K562 (cell line): ENCODE data around the gene MGAT4C. TPM values are rescaled to one million over a fixed set of nuclear protein-coding genes. Genes with fewer than 3 reads are reported as not detected.

Experiments
- ATAC-seq: fragments of 200-7000 bp; cut with Tn5 transposase; 3 replicates; pipeline ENCODE4 v1.9.1; 2020; ENCODE audit warnings: moderate library complexity
- BruUV-seq: library from RNA; stranded (reverse); fragments of 400-500 nt; replicated peaks from 2 replicates; lab custom pipeline; 2021; lab: Mats Ljungman, UMichigan
- CTCF ChIA-PET: fragments of 300-600 bp; formaldehyde crosslinking; extraction: SDS; loops from one replicate; lab custom pipeline; 2021; ENCODE audit warnings: low intra/inter-chr PET ratio; lab: Yijun Ruan, JAX
- POLR2A ChIA-PET: fragments of 300-600, 350-650 bp; sonication (Branson Sonifier 250); formaldehyde crosslinking; extraction: SDS; loops from one replicate; lab custom pipeline; 2021; ENCODE audit warnings: antibody characterized with exemption, inconsistent platforms; lab: Yijun Ruan, JAX
- DNase-seq, 4 experiments: peaks; one replicate each; pipeline versions ENCODE4 v3.0.0 to v3.0.0-alpha.2; 2011 to 2018; ENCODE audit warnings: low spot score in 3 of 4, mixed read lengths in 3 of 4; ENCODE audit errors: extremely low read depth in 1 of 4
- FAIRE-seq: peaks from 2 replicates; lab custom pipeline; 2011; peaks lifted over from hg19 to GRCh38; lab: Jason Lieb, UNC
- H2AFZ ChIP-seq: 2 replicates; pipeline ENCODE4 v1.6.0; 2011; ENCODE audit warnings: low read depth, low read length, control low read depth, inconsistent platforms
- H3K27ac ChIP-seq: fragments of 200-600 bp; 3 replicates; pipeline ENCODE4 v1.8.0; 2011; ENCODE audit warnings: low read depth, mild to moderate bottlenecking, control low read depth, inconsistent platforms, low read length, moderate library complexity, mixed read lengths; ENCODE audit errors: extremely low read depth
- H3K27me3 ChIP-seq, 2 experiments: fragments of 300-600 bp in 1 of 2; 2 replicates in 1 of 2; 3 replicates in 1 of 2; pipeline versions ENCODE4 v1.6.0 to v1.8.0; 2011; ENCODE audit warnings: inconsistent platforms in 2 of 2, low read length in 2 of 2, mild to moderate bottlenecking in 1 of 2, mixed read lengths in 1 of 2, moderate library complexity in 1 of 2; ENCODE audit not compliant: control insufficient read depth in 2 of 2, insufficient read depth in 2 of 2
- H3K36me3 ChIP-seq: fragments of 300-600 bp; 3 replicates; pipeline ENCODE4 v1.8.0; 2011; ENCODE audit warnings: mild to moderate bottlenecking, low read length, inconsistent platforms; ENCODE audit not compliant: control insufficient read depth, insufficient read depth
- H3K4me1 ChIP-seq, 2 experiments: fragments of 200-600 bp in 1 of 2; replicated peaks in 1 of 2; 2 replicates in 1 of 2; 3 replicates in 1 of 2; pipeline versions ENCODE4 v1.5.1 to v1.8.0; 2011; ENCODE audit warnings: inconsistent platforms in 2 of 2, low read length in 2 of 2, mild to moderate bottlenecking in 1 of 2, mixed read lengths in 1 of 2, moderate library complexity in 1 of 2; ENCODE audit not compliant: control insufficient read depth in 2 of 2, insufficient read depth in 2 of 2
- H3K4me2 ChIP-seq: 2 replicates; pipeline ENCODE4 v1.6.1; 2011; ENCODE audit warnings: low read length, control low read depth, inconsistent platforms, mixed read lengths; ENCODE audit not compliant: insufficient read depth
- H3K4me3 ChIP-seq: fragments of 200-600 bp; sonication (generic), shearing (Covaris generic); 2 replicates; pipeline ENCODE4 v1.5.1; 2016; ENCODE audit warnings: control low read depth, inconsistent platforms
- H3K79me2 ChIP-seq: fragments of 200-600 bp; 3 replicates; pipeline ENCODE4 v1.8.0; 2011; ENCODE audit warnings: low read length, inconsistent platforms; ENCODE audit not compliant: control insufficient read depth, insufficient read depth
- H3K9ac ChIP-seq, 2 experiments: 2 replicates each; pipeline versions ENCODE4 v1.6.0 to v1.6.1; 2011; ENCODE audit warnings: low read depth in 2 of 2, low read length in 2 of 2, control low read depth in 1 of 2, inconsistent platforms in 1 of 2, mild to moderate bottlenecking in 1 of 2, mixed read lengths in 1 of 2; ENCODE audit not compliant: insufficient read depth in 1 of 2
- H3K9me1 ChIP-seq: one replicate; pipeline ENCODE4 v1.6.0; 2011; ENCODE audit warnings: inconsistent platforms, mild to moderate bottlenecking, low read length, moderate library complexity; ENCODE audit not compliant: control insufficient read depth, insufficient read depth
- H3K9me3 ChIP-seq: replicated peaks from 2 replicates; pipeline ENCODE4 v1.5.1; 2011; ENCODE audit warnings: low read depth, low read length, inconsistent platforms; ENCODE audit not compliant: control insufficient read depth, insufficient read depth
- H4K20me1 ChIP-seq: replicated peaks from 2 replicates; pipeline ENCODE4 v1.6.1; 2011; ENCODE audit warnings: low read length, inconsistent platforms, mixed read lengths; ENCODE audit not compliant: control insufficient read depth, insufficient read depth
- GABPA ChIP-seq: fragments of 200-800 bp; sonication (Bioruptor generic); conservative IDR thresholded peaks from 2 replicates; pipeline ENCODE4 v1.6.1; 2016; ENCODE audit warnings: low read depth, missing genetic modification characterization, missing compliant biosample characterization
- KDM1A ChIP-seq, 2 experiments: fragments of 450-650 bp; IDR thresholded peaks; 2 replicates each; pipeline ENCODE4 v1.6.1; 2016; ENCODE audit warnings: mild to moderate bottlenecking in 2 of 2
- MBD2 ChIP-seq: sonication (generic); IDR thresholded peaks from 2 replicates; pipeline ENCODE4 v1.6.1; 2016; ENCODE audit warnings: low read depth, borderline replicate concordance
- NFE2L1 ChIP-seq: fragments of 450-650 bp; IDR thresholded peaks from 2 replicates; pipeline ENCODE4 v1.6.1; 2016; ENCODE audit warnings: missing genetic modification characterization, low read depth, mild to moderate bottlenecking, missing compliant biosample characterization, moderate library complexity, borderline replicate concordance
- PCBP1 ChIP-seq: fragments of 200-400 bp; formaldehyde crosslinking; IDR thresholded peaks from 2 replicates; pipeline ENCODE4 v1.6.1; 2018; ENCODE audit warnings: mild to moderate bottlenecking, low read depth, low read length; ENCODE audit not compliant: poor library complexity, severe bottlenecking
- SIN3A ChIP-seq, 2 experiments: fragments of 150-350 bp in 1 of 2; IDR thresholded peaks; 2 replicates each; pipeline ENCODE4 v1.6.1; 2011 to 2016; ENCODE audit warnings: borderline replicate concordance in 2 of 2, low read depth in 2 of 2, low read length in 2 of 2, mild to moderate bottlenecking in 2 of 2, moderate library complexity in 2 of 2; ENCODE audit not compliant: control insufficient read depth in 1 of 2
- SMARCA4 ChIP-seq: fragments of 450-650 bp; IDR thresholded peaks from 2 replicates; pipeline ENCODE4 v1.6.1; 2016
- SP1 ChIP-seq: sonication (generic); formaldehyde crosslinking; IDR thresholded peaks from 2 replicates; pipeline ENCODE4 v1.8.1; 2022; ENCODE audit warnings: mild to moderate bottlenecking, missing genetic modification reagents
- SPI1 ChIP-seq: IDR thresholded peaks from 2 replicates; pipeline ENCODE4 v1.6.1; 2011; ENCODE audit warnings: low read depth, low read length, control low read depth, borderline replicate concordance
- ZBTB9 ChIP-seq: fragments of 450-650 bp; formaldehyde crosslinking; IDR thresholded peaks from 2 replicates; pipeline ENCODE4 v1.4.0; 2020; ENCODE audit warnings: mild to moderate bottlenecking, moderate library complexity
- ZKSCAN3 ChIP-seq: fragments of 250-450 bp; sonication (Bioruptor Pico); IDR thresholded peaks from 2 replicates; pipeline ENCODE4 v1.4.0; 2020
- ZNF174 ChIP-seq: fragments of 250-450 bp; sonication (Bioruptor Pico); IDR thresholded peaks from 2 replicates; pipeline ENCODE4 v1.4.0; 2020; ENCODE audit warnings: mild to moderate bottlenecking
- ZNF311 ChIP-seq: fragments of 250-450 bp; sonication (Bioruptor Pico); IDR thresholded peaks from 2 replicates; pipeline ENCODE4 v1.4.0; 2020; ENCODE audit warnings: mild to moderate bottlenecking, moderate library complexity
- ZNF707 ChIP-seq: fragments of 250-450 bp; sonication (Bioruptor Pico); conservative IDR thresholded peaks from 2 replicates; pipeline ENCODE4 v1.8.0; 2022; ENCODE audit warnings: inconsistent platforms, mild to moderate bottlenecking, moderate library complexity
- ZNF75A ChIP-seq: fragments of 450-650 bp; formaldehyde crosslinking; IDR thresholded peaks from 2 replicates; pipeline ENCODE4 v1.4.0; 2020; ENCODE audit warnings: mild to moderate bottlenecking
- WGBS: fragments of 100-300 bp; shearing (Covaris generic); methylation state at CpG from one replicate; pipeline ENCODE4 v1.1.6; 2016; ENCODE audit warnings: low coverage, mixed read lengths; ENCODE audit not compliant: insufficient coverage; ENCODE audit errors: missing lambda C conversion rate; 5-methylcytosine and 5-hydroxymethylcytosine counted together
- in situ Hi-C: fragments of 300-500 bp; cut with MboI; formaldehyde crosslinking; loops from 4 replicates; pipeline ENCODE4 v1.15.0; 2018; ENCODE audit warnings: inconsistent platforms, mixed read lengths
- intact Hi-C: fragments of 100-400 bp; cut with micrococcal nuclease; formaldehyde crosslinking; loops from 2 replicates; pipeline ENCODE4 v1.14.2; 2022
- polyA plus RNA-seq, 8 experiments: library from polyadenylated mRNA; depleted of rRNA in 4 of 8; stranded (reverse) in 5 of 8; unstranded in 3 of 8; fragments of >200 nt; fragmentation: Nextera tagmentation in 2 of 8; fragmentation: Illumina TruSeq in 1 of 8; extraction: Ambion mirVana in 2 of 8; extraction: Trizol in 1 of 8; gene quantifications; 2 replicates each; pipeline versions ENCODE4 v1.2.1 to v1.2.3, GENCODE V29; 2011 to 2014; ENCODE audit warnings: inconsistent platforms in 1 of 8, missing spikeins in 1 of 8
- total RNA-seq, 7 experiments: library from RNA; depleted of rRNA in 6 of 7; stranded (reverse); fragments of >200 nt in 6 of 7; fragmentation: Illumina TruSeq in 2 of 7; extraction: Trizol in 2 of 7; gene quantifications; 2 replicates each; pipeline versions ENCODE4 v1.2.1 to v1.2.3, GENCODE V29; 2011 to 2021; ENCODE audit warnings: low replicate concordance in 1 of 7
- TF ChIP-seq, protein P1 (sequence below): IDR thresholded peaks from 3 replicates; pipeline ENCODE4 v1.6.1; 2011; ENCODE audit warnings: borderline replicate concordance, mild to moderate bottlenecking, moderate library complexity; ENCODE audit not compliant: insufficient read length; ENCODE audit errors: extremely low read depth
- TF ChIP-seq, protein P2 (sequence below): fragments of 250-450 bp; sonication (Bioruptor Pico); IDR thresholded peaks from 2 replicates; pipeline ENCODE4 v1.4.0; 2020; ENCODE audit warnings: mild to moderate bottlenecking, moderate library complexity

MGAT4C gene
- total and polyA plus RNA-seq, 9 of the 15 experiments (the other 6 are each of a cell fraction or from before 2014, with no cell fraction given) = not detected

DNA sequence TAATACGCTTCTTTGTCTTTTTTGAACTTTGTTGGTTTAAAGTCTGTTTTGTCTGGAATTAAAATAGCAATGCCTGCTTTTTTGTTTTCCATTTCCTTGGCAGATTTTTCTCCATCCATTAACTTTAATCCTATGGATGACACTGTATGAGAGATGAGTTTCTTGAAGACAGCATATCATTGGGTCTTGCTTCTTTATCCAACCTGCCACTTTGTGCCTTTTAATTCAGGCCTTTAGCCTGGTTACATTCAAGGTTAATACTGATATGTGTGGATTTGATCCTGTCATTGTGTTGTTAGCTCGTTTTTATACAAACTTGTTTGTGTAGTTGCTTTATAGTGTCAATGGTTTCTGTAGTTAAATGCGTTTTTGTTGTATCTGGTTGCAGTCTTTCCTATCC, 214.1 kb downstream of the MGAT4C start:
- H3K4me1 ChIP-seq = no peaks in the 10 kb centered on the region
- WGBS = 0% methylated on average over 3 of the region's 3 CpGs
- no peaks in the 10 kb centered on the region for H3K79me2 ChIP-seq
- POLR2A ChIA-PET = no interaction called here
- H3K36me3 ChIP-seq = no peaks in the 10 kb centered on the region
- H3K27ac ChIP-seq = no peak overlapping the region
- no peak overlapping the region for H3K4me2 ChIP-seq
- ATAC-seq = no peak
- H4K20me1 ChIP-seq = no peaks in the 10 kb centered on the region
- H3K9ac ChIP-seq = no peak overlapping the region
- no peak overlapping the region for H2AFZ ChIP-seq
- intact Hi-C loops = no loop called here
- in situ Hi-C loops = no loop called here
- CTCF ChIA-PET = no interaction called here
- H3K4me3 ChIP-seq = no peak overlapping the region
- H3K9me3 ChIP-seq = no peaks in the 10 kb centered on the region; the same call in 1 of the 2 replicates
- BruUV-seq = no TSS peak
- DNase-seq = no peak
- FAIRE-seq = no peak
- H3K27me3 ChIP-seq = no peaks in the 10 kb centered on the region
- H3K9me1 ChIP-seq = no peaks in the 10 kb centered on the region
- TF ChIP-seq ZBTB9 = no peak
- no peak for TF ChIP-seq ZKSCAN3
- no peak for TF ChIP-seq ZNF311 (CRISPR knock-in tag)
- no peak for TF ChIP-seq SMARCA4
- no peak for TF ChIP-seq PCBP1
- TF ChIP-seq ZNF174 (CRISPR knock-in tag) = no peak
- TF ChIP-seq SP1 = no peak
- TF ChIP-seq, protein P1, sequence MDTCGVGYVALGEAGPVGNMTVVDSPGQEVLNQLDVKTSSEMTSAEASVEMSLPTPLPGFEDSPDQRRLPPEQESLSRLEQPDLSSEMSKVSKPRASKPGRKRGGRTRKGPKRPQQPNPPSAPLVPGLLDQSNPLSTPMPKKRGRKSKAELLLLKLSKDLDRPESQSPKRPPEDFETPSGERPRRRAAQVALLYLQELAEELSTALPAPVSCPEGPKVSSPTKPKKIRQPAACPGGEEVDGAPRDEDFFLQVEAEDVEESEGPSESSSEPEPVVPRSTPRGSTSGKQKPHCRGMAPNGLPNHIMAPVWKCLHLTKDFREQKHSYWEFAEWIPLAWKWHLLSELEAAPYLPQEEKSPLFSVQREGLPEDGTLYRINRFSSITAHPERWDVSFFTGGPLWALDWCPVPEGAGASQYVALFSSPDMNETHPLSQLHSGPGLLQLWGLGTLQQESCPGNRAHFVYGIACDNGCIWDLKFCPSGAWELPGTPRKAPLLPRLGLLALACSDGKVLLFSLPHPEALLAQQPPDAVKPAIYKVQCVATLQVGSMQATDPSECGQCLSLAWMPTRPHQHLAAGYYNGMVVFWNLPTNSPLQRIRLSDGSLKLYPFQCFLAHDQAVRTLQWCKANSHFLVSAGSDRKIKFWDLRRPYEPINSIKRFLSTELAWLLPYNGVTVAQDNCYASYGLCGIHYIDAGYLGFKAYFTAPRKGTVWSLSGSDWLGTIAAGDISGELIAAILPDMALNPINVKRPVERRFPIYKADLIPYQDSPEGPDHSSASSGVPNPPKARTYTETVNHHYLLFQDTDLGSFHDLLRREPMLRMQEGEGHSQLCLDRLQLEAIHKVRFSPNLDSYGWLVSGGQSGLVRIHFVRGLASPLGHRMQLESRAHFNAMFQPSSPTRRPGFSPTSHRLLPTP = no peak
- no peak for TF ChIP-seq MBD2
- TF ChIP-seq, protein P2, sequence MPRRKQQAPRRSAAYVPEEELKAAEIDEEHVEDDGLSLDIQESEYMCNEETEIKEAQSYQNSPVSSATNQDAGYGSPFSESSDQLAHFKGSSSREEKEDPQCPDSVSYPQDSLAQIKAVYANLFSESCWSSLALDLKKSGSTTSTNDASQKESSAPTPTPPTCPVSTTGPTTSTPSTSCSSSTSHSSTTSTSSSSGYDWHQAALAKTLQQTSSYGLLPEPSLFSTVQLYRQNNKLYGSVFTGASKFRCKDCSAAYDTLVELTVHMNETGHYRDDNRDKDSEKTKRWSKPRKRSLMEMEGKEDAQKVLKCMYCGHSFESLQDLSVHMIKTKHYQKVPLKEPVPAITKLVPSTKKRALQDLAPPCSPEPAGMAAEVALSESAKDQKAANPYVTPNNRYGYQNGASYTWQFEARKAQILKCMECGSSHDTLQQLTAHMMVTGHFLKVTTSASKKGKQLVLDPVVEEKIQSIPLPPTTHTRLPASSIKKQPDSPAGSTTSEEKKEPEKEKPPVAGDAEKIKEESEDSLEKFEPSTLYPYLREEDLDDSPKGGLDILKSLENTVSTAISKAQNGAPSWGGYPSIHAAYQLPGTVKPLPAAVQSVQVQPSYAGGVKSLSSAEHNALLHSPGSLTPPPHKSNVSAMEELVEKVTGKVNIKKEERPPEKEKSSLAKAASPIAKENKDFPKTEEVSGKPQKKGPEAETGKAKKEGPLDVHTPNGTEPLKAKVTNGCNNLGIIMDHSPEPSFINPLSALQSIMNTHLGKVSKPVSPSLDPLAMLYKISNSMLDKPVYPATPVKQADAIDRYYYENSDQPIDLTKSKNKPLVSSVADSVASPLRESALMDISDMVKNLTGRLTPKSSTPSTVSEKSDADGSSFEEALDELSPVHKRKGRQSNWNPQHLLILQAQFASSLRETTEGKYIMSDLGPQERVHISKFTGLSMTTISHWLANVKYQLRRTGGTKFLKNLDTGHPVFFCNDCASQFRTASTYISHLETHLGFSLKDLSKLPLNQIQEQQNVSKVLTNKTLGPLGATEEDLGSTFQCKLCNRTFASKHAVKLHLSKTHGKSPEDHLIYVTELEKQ = no peak
- no peak for TF ChIP-seq GABPA (tag)
- no peak for TF ChIP-seq KDM1A (IDR thresholded peaks at IDR 0.05)
- no peak for TF ChIP-seq ZNF75A (CRISPR knock-in tag)
- no peak for TF ChIP-seq SIN3A (IDR thresholded peaks at IDR 0.05; ENCODE audit: borderline replicate concordance in 2 of 2, control insufficient read depth in 1 of 2, low read depth in 2 of 2, low read length in 2 of 2)
- TF ChIP-seq ZNF707 (CRISPR knock-in tag) = no peak
- TF ChIP-seq SPI1 = no peak
- TF ChIP-seq NFE2L1 = no peak
